G401 (cell line): Measurements from ENCODE around the gene PRDM7. TPM values are rescaled to one million over a fixed set of nuclear protein-coding genes. Genes with fewer than 3 reads are reported as not detected.

Source experiments
- DNase-seq: peaks from one replicate; pipeline ENCODE4 v3.0.0-alpha.2; 2015; ENCODE audit warnings: low spot score
- in situ Hi-C: cut with HindIII; loops from 2 replicates; pipeline ENCODE4 v1.10.0; 2016; ENCODE audit warnings: low sequenced_read_pairs, mixed read lengths
- total RNA-seq: library from RNA; depleted of rRNA; stranded (reverse); fragments of >200 nt; shearing (Covaris generic); gene quantifications from 2 replicates; pipeline ENCODE4 v1.2.3, GENCODE V29; 2014

Gene PRDM7
- total RNA-seq, 1 experiment from 2014 or later = not detected

- in situ Hi-C loops = no loop called here
- DNase-seq = no peak
These were observed 35.1 kb downstream of the PRDM7 start for GRCh38 chr16:90041896-90042473.

GRCh38 chr16:90040152-90041023, 36.7 kb downstream of the PRDM7 start:
- DNase-seq = no peak

GRCh38 chr16:90037276-90037675, 39.9 kb downstream of the PRDM7 start:
- in situ Hi-C loops = no loop called here
- peak; percentile 57 for DNase-seq

More at GRCh38 chr16:90040152-90041023, 36.7 kb downstream of the PRDM7 start:
- in situ Hi-C loops = no loop called here

GRCh38 chr16:90035902-90036301, 41.2 kb downstream of the PRDM7 start:
- in situ Hi-C loops = no loop called here
- DNase-seq = no peak

- DNase-seq = no peak
- in situ Hi-C loops = no loop called here
These were observed 42.6 kb downstream of the PRDM7 start for GRCh38 chr16:90034504-90034903.

- in situ Hi-C loops = no loop called here
- DNase-seq = no peak
These were observed 43.7 kb downstream of the PRDM7 start for GRCh38 chr16:90033387-90033786.

- no peak for DNase-seq
These were observed 44.3 kb downstream of the PRDM7 start for GRCh38 chr16:90032674-90033331.

GRCh38 chr16:90031931-90032673, 45.0 kb downstream of the PRDM7 start:
- in situ Hi-C loops = no loop called here
- DNase-seq = no peak

More at GRCh38 chr16:90032674-90033331, 44.3 kb downstream of the PRDM7 start:
- in situ Hi-C loops = no loop called here

- in situ Hi-C loops = no loop called here
- no peak for DNase-seq
These were observed 45.8 kb downstream of the PRDM7 start for GRCh38 chr16:90031186-90031930.

- no peak for DNase-seq
- in situ Hi-C loops = no loop called here
These were observed 48.1 kb downstream of the PRDM7 start for GRCh38 chr16:90028985-90029384.

GRCh38 chr16:90027611-90028010, 49.5 kb downstream of the PRDM7 start:
- in situ Hi-C loops = no loop called here
- DNase-seq = no peak

GRCh38 chr16:90026135-90026534, 51.0 kb downstream of the PRDM7 start:
- no peak for DNase-seq
- in situ Hi-C loops = no loop called here

- in situ Hi-C loops = no loop called here
- no peak for DNase-seq
These were observed 54.1 kb downstream of the PRDM7 start for GRCh38 chr16:90023078-90023447.

GRCh38 chr16:90022209-90023077, 54.7 kb downstream of the PRDM7 start:
- in situ Hi-C loops = no loop called here
- peak; percentile 82 for DNase-seq

GRCh38 chr16:90020838-90021382, 56.2 kb downstream of the PRDM7 start:
- peak; percentile 70 for DNase-seq
- in situ Hi-C loops = no loop called here

GRCh38 chr16:90020260-90020837, 56.8 kb downstream of the PRDM7 start:
- in situ Hi-C loops = no loop called here
- DNase-seq = peak; percentile 63

- DNase-seq = peak; percentile 28
- in situ Hi-C loops = no loop called here
These were observed 57.4 kb downstream of the PRDM7 start for GRCh38 chr16:90019543-90020259.
